ENCODE data around the gene ASPA. TPM values are rescaled to one million over a fixed set of nuclear protein-coding genes. Genes with fewer than 3 reads are reported as not detected.
A peak's percentile ranks its signal among the peaks of the same experiment; 100 is the strongest.
"Not testable (repeated sequence)": the region's sequence is repeated elsewhere in the genome, so short reads cannot be mapped to it uniquely, and the experiment has no call there.

Gene ASPA
- total RNA-seq = 10 to 100 TPM; 11.4 to 27.7 (median 17.0) TPM

- Histone ChIP-seq H3K9me3 (no peaks in the 10 kb centered on the region), H3K27me3 (no peaks in the 10 kb centered on the region), H3K4me3 (peak within 1 kb of the TSS in 3 of 4 donors; percentile 30 to 58 (median 39)), H3K4me1 (peaks cover 0 to 12% (median 2%) of the 10 kb centered on the region in 4 donors), H3K27ac (peak within 1 kb of the TSS; percentile 27 to 86 (median 78)), H3K36me3 (no peaks in the 10 kb centered on the region)
- no peak for DNase-seq
- no peak for TF ChIP-seq POLR2A (IDR thresholded peaks at IDR 0.05)
- TF ChIP-seq CTCF (IDR thresholded peaks at IDR 0.05) = no peak
Observed at GRCh38 chr17:3475812-3476610, at the start of gene ASPA. Gene ASPA, plus strand, starts transcription at chr17:3475997. Its CDS starts 163 bp downstream, at chr17:3476160.

DNA sequence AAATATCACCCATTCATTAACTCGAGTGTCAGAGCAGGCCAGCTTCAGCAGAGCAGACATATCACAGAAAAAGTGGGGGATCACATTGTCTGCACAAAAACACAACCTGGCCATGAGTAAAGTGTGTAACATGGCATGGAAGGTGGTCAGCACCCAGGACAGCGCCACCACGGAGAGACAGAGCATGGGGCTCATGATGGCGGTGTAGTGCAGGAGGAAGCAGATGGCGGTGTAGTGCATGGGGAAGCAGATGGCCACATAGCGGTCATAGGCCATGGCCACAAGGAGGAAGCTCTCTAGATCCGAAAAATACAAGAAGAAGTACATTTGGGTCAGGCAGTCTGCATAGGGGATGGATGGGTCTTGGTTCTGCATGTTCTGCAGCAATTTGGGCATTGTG lies 42.6 kb upstream of the ASPA start:
- H3K9me3 ChIP-seq, H3K4me1 ChIP-seq, H3K27me3 ChIP-seq, H3K4me3 ChIP-seq, H3K27ac ChIP-seq, DNase-seq, H3K36me3 ChIP-seq: not testable (repeated sequence)

GRCh38 chr17:3433741-3434140 lies 42.1 kb upstream of the ASPA start, which contains the start of gene OR1E2:
Gene OR1E2, minus strand, starts transcription at chr17:3433841. Its CDS starts 0 bp downstream, at chr17:3433841.
- Histone ChIP-seq H3K27me3 (no peaks in the 10 kb centered on the region), H3K27ac (no peak within 1 kb of the TSS), H3K4me1 (no peaks in the 10 kb centered on the region), H3K36me3 (no peaks in the 10 kb centered on the region), H3K9me3 (no peaks in the 10 kb centered on the region), H3K4me3 (no peak within 1 kb of the TSS)
- TF ChIP-seq POLR2A (IDR thresholded peaks at IDR 0.05) = no peak
- no peak for TF ChIP-seq CTCF (IDR thresholded peaks at IDR 0.05)
- DNase-seq = no peak

DNA sequence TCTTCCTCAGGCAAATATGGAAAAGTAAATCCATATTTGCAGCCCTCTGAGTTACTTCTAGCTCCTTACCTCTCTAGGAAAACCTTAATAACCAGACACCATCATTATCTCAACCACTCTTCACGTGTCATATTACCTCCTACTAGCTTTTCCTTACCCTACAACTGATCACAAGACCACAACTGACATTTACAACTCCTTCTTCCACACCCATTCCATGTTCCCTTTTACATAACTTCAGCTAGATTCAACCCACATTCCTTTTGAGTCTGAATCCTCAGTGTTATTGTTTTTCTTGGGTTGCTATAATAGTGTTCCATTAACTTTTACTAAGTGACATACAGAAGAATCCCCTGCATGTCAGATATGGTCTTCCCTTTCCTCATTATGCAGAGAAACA lies 37.4 kb upstream of the ASPA start:
- H3K9me3 ChIP-seq = no peaks in the 10 kb centered on the region
- no peak for TF ChIP-seq CTCF (IDR thresholded peaks at IDR 0.05)
- no peak for TF ChIP-seq POLR2A (IDR thresholded peaks at IDR 0.05)
- H3K4me3 ChIP-seq = no peak overlapping the region
- DNase-seq = no peak
- H3K27ac ChIP-seq = no peak overlapping the region
- H3K27me3 ChIP-seq = no peaks in the 10 kb centered on the region
- H3K36me3 ChIP-seq = no peaks in the 10 kb centered on the region
- H3K4me1 ChIP-seq = no peaks in the 10 kb centered on the region

DNA sequence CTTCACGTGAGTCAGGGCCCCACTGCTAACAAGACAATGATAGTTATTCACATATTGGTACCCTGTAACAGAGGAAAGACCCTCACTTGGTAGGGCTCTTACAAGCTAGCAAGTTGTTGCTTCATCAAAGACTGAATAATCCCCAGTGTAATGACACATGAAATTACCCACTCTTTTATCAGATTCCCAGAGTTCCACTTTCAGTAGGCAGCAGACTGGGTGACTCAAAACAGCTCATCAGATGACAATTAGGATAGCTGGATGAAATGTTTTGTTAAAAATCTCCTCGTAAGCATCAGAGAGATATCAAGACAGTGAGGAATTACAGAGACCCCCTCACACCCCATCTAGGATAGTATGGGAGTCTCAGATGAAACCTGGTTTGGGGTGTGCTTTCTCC lies 35.3 kb upstream of the ASPA start:
- Histone ChIP-seq H3K4me3 (no peak overlapping the region), H3K4me1 (no peaks in the 10 kb centered on the region), H3K9me3 (no peaks in the 10 kb centered on the region), H3K36me3 (no peaks in the 10 kb centered on the region), H3K27ac (no peak overlapping the region), H3K27me3 (no peaks in the 10 kb centered on the region)
- no peak for TF ChIP-seq CTCF (IDR thresholded peaks at IDR 0.05)
- DNase-seq = no peak

DNA sequence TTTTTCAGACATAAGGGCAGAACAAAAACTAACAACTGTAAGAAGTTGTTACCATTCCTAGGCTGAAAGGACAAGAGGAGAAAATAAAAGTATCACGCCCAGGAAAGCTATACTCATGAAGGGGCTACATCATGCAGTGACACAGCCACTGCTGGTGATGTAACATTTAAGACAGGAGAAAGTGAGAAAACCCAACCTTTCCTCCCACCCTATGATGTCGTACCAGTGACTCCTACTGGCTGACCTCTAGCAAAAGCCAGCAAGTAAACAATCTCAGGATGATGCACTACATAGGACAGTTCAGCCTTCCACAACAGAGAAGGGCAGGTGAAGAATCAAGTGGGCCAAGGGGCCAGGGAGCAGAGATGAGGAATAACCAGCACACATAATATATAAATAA lies 28.2 kb upstream of the ASPA start:
- Histone ChIP-seq H3K27ac (peak overlapping the region in 2 of 4 donors; percentile 14 to 44), H3K27me3 (no peaks in the 10 kb centered on the region), H3K4me3 (no peak overlapping the region), H3K4me1 (peaks cover 0 to 5% (median 0%) of the 10 kb centered on the region in 4 donors), H3K9me3 (no peaks in the 10 kb centered on the region), H3K36me3 (no peaks in the 10 kb centered on the region)
- DNase-seq = no peak
- TF ChIP-seq POLR2A (IDR thresholded peaks at IDR 0.05) (no peak), CTCF (IDR thresholded peaks at IDR 0.05) (peak in 2 of 6 experiments; percentile 11 to 15)
